ENCODE data around the gene CUL3. TPM values are rescaled to one million over a fixed set of nuclear protein-coding genes. Genes with fewer than 3 reads are reported as not detected.
"Not testable (repeated sequence)": the region's sequence is repeated elsewhere in the genome, so short reads cannot be mapped to it uniquely, and the experiment has no call there.

Gene CUL3
- polyA plus RNA-seq, 4 donors, result 92.3 to 139 (median 116) TPM

- DNase-seq (ENCODE audit: low read depth in 4 of 4, low spot score in 3 of 4), result not testable (repeated sequence)
Observed at GRCh38 chr2:224583033-224583432, 2.1 kb downstream of the CUL3 start.

- DNase-seq (ENCODE audit: low read depth in 4 of 4, low spot score in 3 of 4), result no peak
Observed at GRCh38 chr2:224580248-224580647, 4.9 kb downstream of the CUL3 start.

- DNase-seq (ENCODE audit: low read depth in 4 of 4, low spot score in 3 of 4), result no peak
Observed at GRCh38 chr2:224579411-224579810, 5.8 kb downstream of the CUL3 start.

GRCh38 chr2:224577541-224577940, 7.6 kb downstream of the CUL3 start:
- no peak for DNase-seq (ENCODE audit: low read depth in 4 of 4, low spot score in 3 of 4)

GRCh38 chr2:224576088-224576715, 9.0 kb downstream of the CUL3 start:
- no peak for DNase-seq (ENCODE audit: low read depth in 4 of 4, low spot score in 3 of 4)

GRCh38 chr2:224574423-224575084, 10.6 kb downstream of the CUL3 start:
- DNase-seq (ENCODE audit: low read depth in 4 of 4, low spot score in 3 of 4), result no peak

- DNase-seq (ENCODE audit: low read depth in 4 of 4, low spot score in 3 of 4), result no peak
Observed at GRCh38 chr2:224573724-224574123, 11.4 kb downstream of the CUL3 start.

GRCh38 chr2:224572338-224572737, 12.8 kb downstream of the CUL3 start:
- no peak for DNase-seq (ENCODE audit: low read depth in 4 of 4, low spot score in 3 of 4)

GRCh38 chr2:224570328-224570993, 14.7 kb downstream of the CUL3 start:
- DNase-seq (ENCODE audit: low read depth in 4 of 4, low spot score in 3 of 4), result no peak

- no peak for DNase-seq (ENCODE audit: low read depth in 4 of 4, low spot score in 3 of 4)
Observed at GRCh38 chr2:224569654-224570053, 15.5 kb downstream of the CUL3 start.

- DNase-seq (ENCODE audit: low read depth in 4 of 4, low spot score in 3 of 4), result no peak
Observed at GRCh38 chr2:224565452-224566035, 19.6 kb downstream of the CUL3 start.

GRCh38 chr2:224563537-224563936, 21.6 kb downstream of the CUL3 start:
- DNase-seq (ENCODE audit: low read depth in 4 of 4, low spot score in 3 of 4), result no peak

GRCh38 chr2:224562831-224563230, 22.3 kb downstream of the CUL3 start:
- DNase-seq (ENCODE audit: low read depth in 4 of 4, low spot score in 3 of 4), result no peak

GRCh38 chr2:224561234-224562005, 23.7 kb downstream of the CUL3 start:
- DNase-seq (ENCODE audit: low read depth in 4 of 4, low spot score in 3 of 4), result no peak

- DNase-seq (ENCODE audit: low read depth in 4 of 4, low spot score in 3 of 4), result no peak
Observed at GRCh38 chr2:224560549-224560948, 24.6 kb downstream of the CUL3 start.

- no peak for DNase-seq (ENCODE audit: low read depth in 4 of 4, low spot score in 3 of 4)
Observed at GRCh38 chr2:224557610-224558009, 27.6 kb downstream of the CUL3 start.

- DNase-seq (ENCODE audit: low read depth in 4 of 4, low spot score in 3 of 4), result no peak
Observed at GRCh38 chr2:224556381-224556780, 28.8 kb downstream of the CUL3 start.

- DNase-seq (ENCODE audit: low read depth in 4 of 4, low spot score in 3 of 4), result no peak
Observed at GRCh38 chr2:224555823-224556366, 29.3 kb downstream of the CUL3 start.

GRCh38 chr2:224552771-224553170, 32.4 kb downstream of the CUL3 start:
- no peak for DNase-seq (ENCODE audit: low read depth in 4 of 4, low spot score in 3 of 4)

GRCh38 chr2:224551693-224552092, 33.5 kb downstream of the CUL3 start:
- no peak for DNase-seq (ENCODE audit: low read depth in 4 of 4, low spot score in 3 of 4)

GRCh38 chr2:224546926-224547325, 38.2 kb downstream of the CUL3 start:
- DNase-seq (ENCODE audit: low read depth in 4 of 4, low spot score in 3 of 4), result no peak
